Body of pancreas (tissue), 4 donors: ENCODE measurements around the gene ALDH1B1. TPM values are rescaled to one million over a fixed set of nuclear protein-coding genes. Genes with fewer than 3 reads are reported as not detected.

Experiments
- ATAC-seq: fragments of 150-250 bp; one replicate; pipeline ENCODE4 v1.9.1; 2016
- DNase-seq, 4 donors: peaks; one replicate each; pipeline ENCODE4 v3.0.0-alpha.2; 2019
- H3K27ac ChIP-seq, 4 donors: fragments of 200-600 bp; sonication (generic); 1 replicate in 3 of 4; 2 replicates in 1 of 4; pipeline versions ENCODE4 v1.5.1 to v1.6.1; 2016 to 2019; ENCODE audit warnings: mild to moderate bottlenecking in 1 of 4, mixed read lengths in 1 of 4, moderate library complexity in 1 of 4
- H3K27me3 ChIP-seq, 2 donors: fragments of 200-600 bp; sonication (generic); one replicate each; pipeline ENCODE4 v1.6.0; 2016; ENCODE audit warnings: mild to moderate bottlenecking in 1 of 2
- H3K36me3 ChIP-seq, 2 donors: fragments of 200-600 bp; sonication (generic); replicated peaks in 1 of 2; 2 replicates each; pipeline ENCODE4 v1.5.1; 2016; ENCODE audit warnings: low read depth in 2 of 2; ENCODE audit not compliant: insufficient read depth in 1 of 2
- H3K4me1 ChIP-seq: fragments of 200-600 bp; sonication (generic); one replicate; pipeline ENCODE4 v1.6.0; 2016
- H3K4me3 ChIP-seq, 2 donors: fragments of 200-600 bp; sonication (generic); 1 replicate in 1 of 2; 2 replicates in 1 of 2; pipeline ENCODE4 v1.5.1; 2016 to 2019
- H3K9me3 ChIP-seq, 3 donors: fragments of 200-600 bp; sonication (generic); 1 replicate in 2 of 3; 2 replicates in 1 of 3; pipeline ENCODE4 v1.5.1; 2016
- CTCF ChIP-seq, 7 experiments: fragments of 450-650 bp in 4 of 7; fragments of 200-600 bp in 3 of 7; sonication (generic) in 3 of 7; IDR thresholded peaks; one replicate each; pipeline ENCODE4 v1.5.1; 2016 to 2019; ENCODE audit warnings: antibody characterized with exemption in 7 of 7
- POLR2A ChIP-seq, 3 donors: fragments of 450-650 bp; IDR thresholded peaks; one replicate each; pipeline ENCODE4 v1.6.1; 2016; ENCODE audit warnings: antibody characterized with exemption in 3 of 3, mild to moderate bottlenecking in 2 of 3
- WGBS, 2 donors: methylation state at CpG; one replicate each; pipeline ENCODE4 v1.1.5; 2017; 5-methylcytosine and 5-hydroxymethylcytosine counted together
- intact Hi-C: fragments of 100-400 bp; cut with DNase I; formaldehyde crosslinking; loops from one replicate; pipeline ENCODE4 v1.15.1; 2023
- total RNA-seq, 2 donors: library from RNA; depleted of rRNA; stranded (reverse); fragments of >200 nt; gene quantifications; one replicate each; pipeline ENCODE4 v1.1.0, GENCODE V29; 2016

Gene ALDH1B1
- total RNA-seq, 2 donors from 2014 or later = 11.7 to 17.5 TPM

DNA sequence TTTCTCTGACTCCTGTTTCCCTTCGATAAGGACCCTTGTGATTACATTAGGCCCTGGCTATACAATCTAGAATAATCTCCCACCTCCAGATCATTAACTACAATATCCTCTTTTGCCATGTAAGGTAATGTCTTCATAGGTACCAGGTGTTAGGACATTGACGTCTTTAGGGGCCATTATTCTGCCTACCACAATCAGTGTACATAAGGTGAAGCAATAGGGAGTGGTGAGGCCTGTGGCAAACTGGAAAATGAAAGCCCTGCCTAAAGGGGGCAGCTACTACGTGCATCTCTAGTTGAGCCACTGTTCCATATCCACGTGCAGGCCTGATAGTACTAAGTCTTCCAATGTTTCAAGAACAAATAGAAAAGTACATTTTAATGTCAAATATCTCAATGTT lies 4.8 kb upstream of the ALDH1B1 start:
- TF ChIP-seq CTCF (IDR thresholded peaks at IDR 0.05) = no peak
- TF ChIP-seq POLR2A (IDR thresholded peaks at IDR 0.05) = no peak
- DNase-seq = no peak
- WGBS, 2 donors = 86 to 94% methylated on average over 4 of the region's 4 CpGs
- intact Hi-C loops = no loop called here
- peaks cover 0 to 6% (median 0%) of the 10 kb centered on the region in 3 donors for H3K9me3 ChIP-seq
- H3K4me1 ChIP-seq = peaks cover 22% of the 10 kb centered on the region
- no peak overlapping the region for H3K27ac ChIP-seq
- no peak overlapping the region for H3K4me3 ChIP-seq
- no peak for ATAC-seq
- H3K27me3 ChIP-seq = no peaks in the 10 kb centered on the region
- no peaks in the 10 kb centered on the region for H3K36me3 ChIP-seq

- no peak overlapping the region for H3K27ac ChIP-seq
- H3K36me3 ChIP-seq = no peaks in the 10 kb centered on the region
- ATAC-seq = no peak
- H3K4me3 ChIP-seq = no peak overlapping the region
- H3K9me3 ChIP-seq = peaks cover 0 to 6% (median 0%) of the 10 kb centered on the region in 3 donors
- no peaks in the 10 kb centered on the region for H3K27me3 ChIP-seq
- intact Hi-C loops = no loop called here
- DNase-seq = no peak
- TF ChIP-seq CTCF (IDR thresholded peaks at IDR 0.05) (no peak), POLR2A (IDR thresholded peaks at IDR 0.05) (no peak)
- H3K4me1 ChIP-seq = peaks cover 29% of the 10 kb centered on the region
- 39 to 50% methylated on average over 7 of the region's 7 CpGs for WGBS, 2 donors
Observed at GRCh38 chr9:38388283-38389223, 3.9 kb upstream of the ALDH1B1 start.

DNA sequence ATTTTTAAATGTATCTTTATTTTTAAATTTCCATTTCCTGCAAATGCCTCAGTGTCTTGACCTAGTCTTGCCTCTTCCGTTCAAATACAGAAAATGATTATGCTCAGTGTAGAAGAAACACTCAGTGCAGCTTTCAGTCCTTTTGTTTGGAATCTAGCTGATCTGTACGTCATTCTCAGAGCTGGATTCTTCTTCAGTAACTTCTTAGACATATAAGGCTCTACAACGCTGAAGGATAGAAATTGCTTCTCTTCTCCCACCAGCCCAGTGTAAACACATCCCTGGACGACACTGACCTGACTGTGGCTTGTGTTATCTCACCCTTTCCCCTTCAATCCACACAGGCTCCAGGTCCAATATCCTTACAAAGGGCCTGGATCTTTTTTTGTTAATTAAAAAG lies 3.2 kb upstream of the ALDH1B1 start:
- no peak overlapping the region for H3K27ac ChIP-seq
- 61 to 62% methylated on average over 4 of the region's 4 CpGs for WGBS, 2 donors
- no peaks in the 10 kb centered on the region for H3K27me3 ChIP-seq
- DNase-seq (no peak), ATAC-seq (no peak)
- peaks cover 37% of the 10 kb centered on the region for H3K4me1 ChIP-seq
- TF ChIP-seq CTCF (IDR thresholded peaks at IDR 0.05) (no peak), POLR2A (IDR thresholded peaks at IDR 0.05) (no peak)
- no peak overlapping the region for H3K4me3 ChIP-seq
- no peaks in the 10 kb centered on the region for H3K36me3 ChIP-seq
- intact Hi-C loops = no loop called here
- peaks cover 0 to 6% (median 0%) of the 10 kb centered on the region in 3 donors for H3K9me3 ChIP-seq

DNA sequence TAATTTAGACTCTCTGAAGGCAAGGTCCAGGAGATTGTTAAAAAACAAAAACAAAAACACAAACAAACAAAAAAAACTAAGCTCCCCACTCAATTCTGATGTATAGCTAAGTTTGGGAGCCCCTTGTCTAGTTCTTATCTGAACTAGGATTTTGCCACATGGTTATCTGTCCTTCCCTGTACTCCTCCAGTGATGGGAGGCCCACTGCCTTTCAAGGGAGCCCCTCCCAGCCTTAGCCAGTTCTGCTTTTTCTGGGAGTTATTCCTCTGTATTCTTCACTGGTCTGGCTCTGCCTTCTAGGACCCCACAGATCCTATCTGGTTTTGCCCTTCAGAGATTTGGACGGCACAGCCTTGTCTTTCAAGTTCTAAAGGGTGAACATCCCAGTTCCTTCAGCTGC lies 2.1 kb upstream of the ALDH1B1 start:
- no peak for TF ChIP-seq POLR2A (IDR thresholded peaks at IDR 0.05)
- TF ChIP-seq CTCF (IDR thresholded peaks at IDR 0.05) = no peak
- no peaks in the 10 kb centered on the region for H3K27me3 ChIP-seq
- H3K9me3 ChIP-seq = no peaks in the 10 kb centered on the region
- H3K4me1 ChIP-seq = peaks cover 38% of the 10 kb centered on the region
- H3K4me3 ChIP-seq = no peak overlapping the region
- H3K36me3 ChIP-seq = no peaks in the 10 kb centered on the region
- WGBS, 2 donors = 50 to 58% methylated on average over 1 of the region's 1 CpG
- ATAC-seq = no peak
- intact Hi-C loops = no loop called here
- no peak for DNase-seq
- H3K27ac ChIP-seq = no peak overlapping the region
